ENCODE measurements around the gene ZBED4.

DNA sequence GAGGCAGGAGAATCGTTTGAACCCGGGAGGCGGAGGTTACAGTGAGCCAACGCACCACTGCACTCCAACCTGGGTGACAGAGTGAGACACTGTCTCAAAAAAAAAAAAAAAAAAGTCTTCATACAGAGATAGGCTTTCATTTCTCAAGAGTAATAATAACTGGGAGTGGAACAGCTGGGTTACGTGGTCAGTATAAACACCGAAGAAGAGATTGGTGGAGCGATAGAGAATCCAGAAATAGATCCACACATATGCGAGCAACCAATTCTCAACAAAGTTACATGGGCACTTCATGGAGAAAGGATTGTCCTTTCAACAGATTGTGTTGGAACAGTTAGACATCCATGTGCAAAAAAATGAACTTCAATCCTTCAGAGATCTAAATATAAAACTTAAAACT is 24.6 kb downstream of the ZBED4 start:
- TF ChIP-seq POLR2A (IDR thresholded peaks at IDR 0.05; ENCODE audit: low read depth, low read length), result no peak
- TF ChIP-seq POLR2AphosphoS5 (IDR thresholded peaks at IDR 0.05; ENCODE audit: low read depth, low read length), result no peak
- TF ChIP-seq TAF1 (IDR thresholded peaks at IDR 0.05; ENCODE audit: low read depth, low read length), result no peak

Measured in GM12891 (cell line).